OCI-LY1 (cell line): ENCODE measurements around the gene OR51B6.
"Not testable (repeated sequence)": the region's sequence is repeated elsewhere in the genome, so short reads cannot be mapped to it uniquely, and the experiment has no call there.

Experiments used
- H2AFZ ChIP-seq: fragments of 200-600 bp; sonication (generic), shearing (Covaris generic); 2 replicates; pipeline ENCODE4 v1.6.0; 2014; ENCODE audit warnings: antibody characterized with exemption, mild to moderate bottlenecking, low read length
- H3F3A ChIP-seq: fragments of 200-600 bp; sonication (generic), shearing (Covaris generic); 2 replicates; pipeline ENCODE4 v1.6.0; 2014; ENCODE audit warnings: mild to moderate bottlenecking, antibody characterized with exemption, low read length, moderate library complexity; ENCODE audit not compliant: insufficient read depth
- H3K27ac ChIP-seq: fragments of 200-600 bp; sonication (generic); 2 replicates; pipeline ENCODE4 v1.5.1; 2014; ENCODE audit warnings: low read length, mixed run types, mild to moderate bottlenecking, low read depth; ENCODE audit not compliant: poor library complexity, severe bottlenecking
- H3K27me3 ChIP-seq: fragments of 200-600 bp; sonication (generic); 2 replicates; pipeline ENCODE4 v1.6.0; 2014; ENCODE audit warnings: antibody characterized with exemption, mild to moderate bottlenecking, low read length, moderate library complexity; ENCODE audit not compliant: insufficient read depth
- H3K36me3 ChIP-seq: fragments of 200-600 bp; sonication (generic); 2 replicates; pipeline ENCODE4 v1.6.1; 2014; ENCODE audit warnings: mild to moderate bottlenecking, antibody characterized with exemption, low read length, moderate library complexity, mixed read lengths; ENCODE audit not compliant: insufficient read depth
- H3K4me1 ChIP-seq: fragments of 200-600 bp; sonication (generic); 2 replicates; pipeline ENCODE4 v1.5.1; 2014; ENCODE audit warnings: mild to moderate bottlenecking, low read length, moderate library complexity; ENCODE audit not compliant: insufficient read depth, severe bottlenecking
- H3K4me2 ChIP-seq: fragments of 200-600 bp; sonication (generic), shearing (Covaris generic); 2 replicates; pipeline ENCODE4 v1.6.1; 2014; ENCODE audit warnings: low read length
- H3K4me3 ChIP-seq: fragments of 200-600 bp; sonication (generic); 2 replicates; pipeline ENCODE4 v1.5.1; 2014; ENCODE audit warnings: low read length, low read depth, mild to moderate bottlenecking, mixed read lengths; ENCODE audit not compliant: poor library complexity, severe bottlenecking
- H3K79me2 ChIP-seq: fragments of 200-600 bp; shearing (Covaris generic); 2 replicates; pipeline ENCODE4 v1.6.1; 2016; ENCODE audit warnings: mixed run types, low read length, mixed read lengths; ENCODE audit not compliant: insufficient read depth
- H3K9ac ChIP-seq: fragments of 200-600 bp; sonication (generic), shearing (Covaris generic); 2 replicates; pipeline ENCODE4 v1.6.1; 2014; ENCODE audit warnings: mild to moderate bottlenecking, low read length, mixed read lengths
- H3K9me2 ChIP-seq: fragments of 200-600 bp; sonication (generic), shearing (Covaris generic); 2 replicates; pipeline ENCODE4 v1.6.1; 2014; ENCODE audit warnings: low read depth, mild to moderate bottlenecking, low read length, mixed read lengths
- H3K9me3 ChIP-seq: fragments of 200-600 bp; shearing (Covaris generic); 2 replicates; pipeline ENCODE4 v1.6.1; 2014; ENCODE audit warnings: low read length, mixed read lengths
- H4K20me1 ChIP-seq: fragments of 200-600 bp; sonication (generic), shearing (Covaris generic); 2 replicates; pipeline ENCODE4 v1.6.0; 2016; ENCODE audit warnings: mild to moderate bottlenecking, low read length; ENCODE audit not compliant: insufficient read depth
- CTCF ChIP-seq: fragments of 200-600 bp; sonication (generic), shearing (Covaris generic); IDR thresholded peaks from 2 replicates; pipeline ENCODE4 v1.5.1; 2017; ENCODE audit warnings: mild to moderate bottlenecking, antibody characterized with exemption, low read length, moderate library complexity, mixed read lengths
- EZH2 ChIP-seq: fragments of 200-600 bp; sonication (generic), shearing (Covaris generic); IDR thresholded peaks from 2 replicates; pipeline ENCODE4 v1.8.0; 2017; ENCODE audit warnings: borderline replicate concordance, mixed run types, mild to moderate bottlenecking, antibody characterized with exemption, low read length, moderate library complexity, mixed read lengths

The OR51B6 gene

GRCh38 chr11:5304046-5304445, 47.3 kb upstream of the OR51B6 start:
- Histone ChIP-seq H3K36me3 (no peaks in the 10 kb centered on the region), H4K20me1 (no peaks in the 10 kb centered on the region)

GRCh38 chr11:5307256-5308019, 43.9 kb upstream of the OR51B6 start:
- no peak overlapping the region for H2AFZ ChIP-seq
- no peaks in the 10 kb centered on the region for H3K36me3 ChIP-seq
- no peak overlapping the region for H3K9ac ChIP-seq
- no peaks in the 10 kb centered on the region for H3K9me2 ChIP-seq
- no peaks in the 10 kb centered on the region for H3K79me2 ChIP-seq
- no peaks in the 10 kb centered on the region for H3K4me1 ChIP-seq
- H4K20me1 ChIP-seq = no peaks in the 10 kb centered on the region
- H3K4me2 ChIP-seq = no peak overlapping the region
- no peaks in the 10 kb centered on the region for H3K9me3 ChIP-seq
- H3F3A ChIP-seq = no peaks in the 10 kb centered on the region
- H3K4me3 ChIP-seq = no peak overlapping the region
- H3K27me3 ChIP-seq = no peaks in the 10 kb centered on the region
- no peak for TF ChIP-seq CTCF
- TF ChIP-seq EZH2 = no peak
- H3K27ac ChIP-seq = no peak overlapping the region

More at GRCh38 chr11:5304046-5304445, 47.3 kb upstream of the OR51B6 start:
- Histone ChIP-seq H3K27ac (no peak overlapping the region), H3K79me2 (no peaks in the 10 kb centered on the region), H3K4me1 (no peaks in the 10 kb centered on the region), H3K9ac (no peak overlapping the region), H3K4me2 (no peak overlapping the region), H3K9me2 (no peaks in the 10 kb centered on the region), H3K27me3 (no peaks in the 10 kb centered on the region), H3F3A (no peaks in the 10 kb centered on the region), H3K9me3 (no peaks in the 10 kb centered on the region), H3K4me3 (no peak overlapping the region), H2AFZ (no peak overlapping the region)
- no peak for TF ChIP-seq CTCF

GRCh38 chr11:5310423-5310822, 40.9 kb upstream of the OR51B6 start:
- Histone ChIP-seq H3K9ac (no peak overlapping the region), H2AFZ (no peak overlapping the region), H3K9me2 (no peaks in the 10 kb centered on the region), H3K4me3 (no peak overlapping the region), H3K36me3 (no peaks in the 10 kb centered on the region), H3K4me1 (no peaks in the 10 kb centered on the region), H3K27me3 (no peaks in the 10 kb centered on the region), H3K9me3 (no peaks in the 10 kb centered on the region), H3K79me2 (no peaks in the 10 kb centered on the region), H3K4me2 (no peak overlapping the region), H3F3A (no peaks in the 10 kb centered on the region), H3K27ac (no peak overlapping the region), H4K20me1 (no peaks in the 10 kb centered on the region)
- TF ChIP-seq CTCF (no peak), EZH2 (no peak)

- H3K4me1 ChIP-seq, H3F3A ChIP-seq, H3K36me3 ChIP-seq, H3K27me3 ChIP-seq, H3K9ac ChIP-seq, H3K9me3 ChIP-seq, H3K27ac ChIP-seq, H4K20me1 ChIP-seq, H3K4me2 ChIP-seq, H2AFZ ChIP-seq, H3K9me2 ChIP-seq, H3K79me2 ChIP-seq, H3K4me3 ChIP-seq: not testable (repeated sequence)
Measured at GRCh38 chr11:5313326-5314023, 37.8 kb upstream of the OR51B6 start.
